Activated naive CD8-positive, alpha-beta T cell treated with anti-CD3 and anti-CD28 coated beads, Interleukin-2, amount 50 U/mL, for 16 hours (primary cell): Measurements from ENCODE around the gene RASSF4.

Source experiments
- DNase-seq: peaks from one replicate; pipeline ENCODE4 v3.0.0-alpha.2; 2020; ENCODE audit warnings: low read depth, low spot score

RASSF4 gene

GRCh38 chr10:44975431-44976331, 16.1 kb downstream of the RASSF4 start:
- DNase-seq = no peak

GRCh38 chr10:44976352-44977198, 17.0 kb downstream of the RASSF4 start:
- no peak for DNase-seq

DNA sequence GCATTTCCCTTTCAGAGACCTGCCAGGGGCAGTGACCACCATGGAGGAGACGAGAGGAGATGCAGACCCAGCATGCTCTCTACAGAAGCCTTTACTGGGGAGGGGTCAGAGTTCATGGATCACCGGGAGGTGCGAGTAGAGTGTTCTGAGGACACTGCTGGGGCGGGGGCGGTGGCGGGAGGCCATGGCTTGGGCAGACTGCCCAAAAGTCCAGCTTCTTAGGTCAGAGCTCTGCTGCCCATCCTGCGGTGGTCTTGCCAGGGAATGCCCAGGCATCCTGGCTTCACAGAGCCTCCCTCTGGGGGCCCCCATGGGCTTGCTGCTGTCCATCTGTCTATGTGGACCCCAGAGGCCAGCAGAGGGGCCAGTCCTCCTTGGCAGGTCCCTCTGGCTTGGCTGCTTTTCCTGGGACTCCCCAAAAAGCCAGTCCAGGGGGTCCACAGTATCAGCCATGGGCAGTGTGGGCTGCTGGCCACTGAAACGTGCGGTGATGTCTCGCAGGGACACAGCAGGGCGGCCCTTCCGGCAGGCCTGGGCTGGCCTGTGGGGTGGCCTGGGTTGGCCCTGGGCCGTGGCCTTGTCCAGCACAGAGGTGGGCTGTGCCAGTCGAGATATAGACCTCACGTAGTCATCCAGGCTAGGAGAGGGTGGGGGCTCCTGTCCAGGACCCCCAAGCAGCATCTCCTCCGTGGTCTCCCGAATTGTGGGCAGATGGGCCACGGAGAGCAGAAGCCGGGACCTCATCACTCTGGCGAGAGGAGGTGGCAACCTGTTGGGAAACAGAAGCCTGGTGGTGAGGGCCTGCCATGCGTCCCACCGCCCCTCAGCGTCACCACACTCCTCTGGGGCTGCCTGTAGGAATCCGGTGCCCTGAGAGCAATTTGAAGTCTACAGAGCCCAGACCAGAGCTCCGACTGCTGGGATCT, 17.9 kb downstream of the RASSF4 start:
- no peak for DNase-seq

- DNase-seq = no peak
Observed at GRCh38 chr10:44978213-44978569, 18.6 kb downstream of the RASSF4 start.

DNA sequence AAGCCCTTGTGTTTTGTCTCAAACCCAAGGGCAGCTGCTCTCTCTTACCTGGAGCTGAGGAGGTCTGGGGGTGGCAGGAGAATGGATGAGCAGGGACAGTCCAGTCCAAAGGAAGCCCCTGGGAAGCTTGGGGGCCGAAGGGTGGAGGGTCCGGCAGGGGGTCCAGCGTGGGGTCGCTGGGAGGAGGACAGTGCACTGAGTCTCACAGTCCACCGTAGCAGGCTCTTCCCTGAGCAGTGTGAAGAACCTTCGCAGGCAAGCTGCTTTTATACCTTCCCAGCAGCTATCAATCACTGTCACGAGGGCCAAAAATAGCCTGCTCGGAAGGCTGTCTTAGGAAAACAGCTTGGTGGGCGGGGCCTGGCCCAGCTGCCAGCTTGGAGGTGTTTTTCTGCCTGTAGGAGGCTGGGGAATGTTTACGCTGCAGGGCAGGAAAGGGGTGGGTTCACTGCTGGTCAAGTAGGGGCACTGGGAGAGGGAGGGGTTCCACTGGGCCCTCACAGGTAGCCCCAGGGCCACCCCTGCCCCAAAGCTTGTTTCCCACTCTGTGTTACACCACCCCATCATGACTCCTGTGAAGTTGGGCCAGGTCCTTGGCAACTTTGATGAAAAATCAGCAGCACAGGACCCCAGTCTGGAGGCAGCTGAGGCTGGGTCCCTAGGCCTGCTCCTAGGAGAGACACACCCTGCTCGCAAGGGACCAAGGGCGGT, 19.1 kb downstream of the RASSF4 start, which contains the start of gene DEPP1:
TSS of gene DEPP1 (minus strand) at position 240 of the 711 bp plus-strand sequence. CDS start 779 bp downstream, outside the sequence.
- no peak for DNase-seq

DNA sequence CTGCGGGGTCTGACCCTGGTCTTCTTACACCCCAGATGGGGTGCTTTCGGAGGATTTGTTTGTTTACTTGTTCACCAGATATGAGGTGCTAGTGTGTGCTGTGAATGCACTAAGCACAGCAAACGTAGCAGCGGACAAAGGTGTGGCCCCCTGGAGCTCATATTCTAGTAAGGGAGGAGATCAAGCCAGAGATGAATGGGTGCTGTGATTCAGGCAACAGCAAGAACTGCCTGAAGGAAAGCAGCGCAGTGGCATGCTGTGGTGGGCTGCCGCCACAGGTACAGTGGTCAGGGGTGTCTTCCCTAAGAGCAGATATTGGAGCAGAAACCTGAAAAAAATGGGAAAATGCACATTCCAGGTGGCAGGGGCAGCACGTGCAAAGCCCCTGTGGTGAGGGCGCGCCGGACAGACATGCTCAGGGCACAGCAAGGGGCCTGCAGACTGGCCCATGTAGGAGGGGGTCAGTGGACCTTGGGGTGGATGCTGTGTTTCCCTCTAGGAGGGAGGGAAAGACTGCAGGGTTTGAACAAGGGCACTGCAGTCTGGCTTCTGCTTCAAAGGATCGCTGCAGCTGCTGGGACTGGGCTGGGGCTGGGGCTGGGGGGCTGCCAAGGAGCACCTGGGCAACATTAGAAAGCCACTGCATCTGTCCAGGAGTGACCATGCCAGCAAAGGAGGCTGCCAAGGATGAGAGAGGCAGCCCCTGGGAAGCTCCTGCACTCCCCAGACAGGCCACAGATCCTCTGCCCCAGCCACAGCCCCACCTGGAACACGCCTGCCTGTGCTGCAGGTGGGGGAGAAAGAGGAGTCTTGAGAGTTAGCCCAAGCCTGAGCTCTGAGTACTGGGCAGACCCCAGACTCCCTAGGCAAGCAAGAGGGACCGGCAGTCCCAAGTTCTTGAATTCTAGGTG, 19.9 kb downstream of the RASSF4 start:
- no peak for DNase-seq

GRCh38 chr10:44980309-44981171, 20.9 kb downstream of the RASSF4 start:
- DNase-seq = no peak

DNA sequence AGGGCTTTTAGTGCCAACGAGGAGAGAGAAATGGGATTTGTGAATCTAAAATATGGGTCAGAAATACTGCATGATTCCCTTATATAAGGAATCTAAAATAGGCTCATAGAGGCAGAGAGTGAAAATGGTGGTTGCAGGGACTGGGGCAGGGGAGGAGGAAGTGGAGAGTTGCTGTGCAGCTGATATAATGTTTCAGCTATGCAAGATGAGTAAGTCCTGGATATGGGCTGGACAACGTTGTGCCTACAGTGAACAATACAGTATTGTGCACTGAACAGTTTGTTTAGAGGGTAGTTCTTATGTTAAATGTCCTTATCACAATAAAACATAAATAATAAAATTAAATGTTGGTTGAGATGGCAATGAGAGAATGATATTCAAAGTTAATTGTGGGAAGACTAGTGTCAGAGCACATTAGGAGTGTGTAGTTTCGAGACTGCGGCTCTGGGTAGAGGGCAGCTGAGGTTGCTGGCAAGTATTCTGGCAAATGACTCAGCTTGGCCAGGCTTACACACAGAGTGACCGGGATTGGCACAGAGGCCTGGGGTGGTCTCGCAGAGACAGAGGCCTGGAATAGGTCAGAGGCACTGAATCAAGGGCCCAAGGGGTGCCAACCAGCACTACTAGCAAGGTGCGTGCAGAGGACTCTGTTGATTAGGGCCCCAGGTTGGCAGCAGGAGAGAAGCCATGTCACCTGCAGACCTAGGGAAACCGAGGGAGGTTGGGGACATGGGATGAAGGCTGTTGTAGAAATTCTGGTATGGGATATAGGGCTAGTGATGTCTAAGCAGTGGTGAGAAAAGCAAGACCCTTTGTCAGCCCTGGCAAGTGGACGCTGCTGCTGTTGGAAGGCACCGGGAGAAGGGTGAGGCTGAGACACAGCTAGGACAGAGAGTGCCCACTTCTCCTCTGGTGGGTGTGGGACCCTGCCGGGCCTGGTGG, 21.8 kb downstream of the RASSF4 start:
- DNase-seq = no peak

DNA sequence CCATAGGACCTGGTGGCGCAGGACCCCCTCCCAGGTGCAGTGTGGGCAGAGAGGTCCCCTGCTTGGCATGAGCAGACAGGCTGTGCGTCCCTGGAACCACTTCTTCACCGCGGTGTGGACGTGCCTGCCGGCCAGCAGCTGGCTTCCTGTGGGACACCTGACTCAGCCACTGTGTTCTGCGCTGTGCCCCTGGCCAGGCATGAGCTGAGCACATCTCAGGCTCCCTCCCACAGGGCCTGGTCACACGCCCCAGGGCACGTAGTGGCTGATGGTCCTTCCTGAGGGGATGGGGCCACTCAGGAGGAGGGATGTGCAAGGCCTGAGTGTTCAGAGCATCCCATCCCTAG, 22.5 kb downstream of the RASSF4 start:
- no peak for DNase-seq

- no peak for DNase-seq
Observed at GRCh38 chr10:44982496-44982895, 22.9 kb downstream of the RASSF4 start.

DNA sequence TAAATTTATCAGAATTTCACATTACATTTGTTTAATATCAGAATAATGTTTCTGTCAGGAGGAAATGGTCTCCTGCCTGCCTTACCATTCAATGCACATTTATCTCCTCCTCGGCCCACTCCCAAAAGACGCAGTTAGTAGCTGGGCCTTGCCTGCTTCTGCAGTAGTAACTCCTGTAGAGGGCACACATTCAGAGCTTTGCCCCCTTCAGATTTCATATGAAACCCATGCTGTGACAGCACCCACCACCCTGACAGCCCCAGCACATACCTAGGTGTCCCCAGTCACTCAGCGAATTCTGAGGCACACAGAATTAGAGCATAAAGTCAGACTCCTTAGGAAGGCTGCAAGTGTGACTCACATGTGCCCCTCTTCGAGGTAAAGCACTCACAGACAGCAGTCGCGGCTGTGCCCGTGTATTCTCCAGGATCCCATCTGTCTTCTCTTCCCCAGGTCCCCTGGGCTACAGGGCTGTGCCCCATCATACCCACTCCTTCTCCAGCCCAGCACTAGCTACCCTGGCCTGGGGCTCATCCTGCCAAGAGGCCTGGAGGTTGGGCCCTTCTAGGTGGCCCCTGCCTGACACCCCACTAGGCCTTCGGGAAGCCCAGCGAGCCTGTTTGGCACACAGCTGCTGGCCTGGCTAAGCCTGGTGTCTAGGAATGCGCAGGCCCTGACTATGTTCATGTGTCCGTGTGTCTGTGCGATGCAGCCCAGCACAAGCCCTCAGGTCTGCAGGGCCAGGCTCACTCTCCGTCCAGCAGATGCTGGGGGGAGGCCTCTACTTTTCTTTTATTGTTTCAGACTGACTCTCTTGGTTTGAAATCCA, 23.7 kb downstream of the RASSF4 start:
- DNase-seq = no peak

- DNase-seq = no peak
Observed at GRCh38 chr10:44983895-44984278, 24.3 kb downstream of the RASSF4 start.

GRCh38 chr10:44984671-44985101, 25.1 kb downstream of the RASSF4 start:
- DNase-seq = no peak

- no peak for DNase-seq
Observed at GRCh38 chr10:44985175-44985681, 25.6 kb downstream of the RASSF4 start.

DNA sequence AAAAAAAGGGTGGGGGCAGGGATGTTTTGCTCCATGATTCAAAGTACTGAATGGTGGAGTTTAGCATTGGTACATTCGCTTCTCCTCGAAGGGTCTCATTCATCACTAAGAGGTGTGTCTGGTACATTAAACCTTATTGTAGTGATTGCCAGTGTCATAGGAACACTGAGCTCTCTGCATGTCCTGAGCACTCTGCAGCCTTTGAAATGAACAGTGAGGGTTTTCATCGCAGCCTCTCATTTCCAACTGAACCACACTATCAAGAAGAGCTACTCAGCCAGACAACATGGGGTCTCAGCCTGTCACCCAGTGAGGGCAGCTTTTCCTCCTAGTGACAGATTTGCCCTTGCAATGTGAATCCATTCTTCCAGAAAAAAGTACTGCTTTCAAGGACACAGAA, 26.6 kb downstream of the RASSF4 start:
- no peak for DNase-seq

GRCh38 chr10:44986670-44987069, 27.1 kb downstream of the RASSF4 start:
- DNase-seq = no peak
